MCF 10A (cell line): Measurements from ENCODE around the gene AGBL4. TPM values are rescaled to one million over a fixed set of nuclear protein-coding genes. Genes with fewer than 3 reads are reported as not detected.
A peak's percentile ranks its signal among the peaks of the same experiment; 100 is the strongest.

Experiments
- BruUV-seq: library from RNA; stranded (reverse); fragments of 400-500 nt; replicated peaks from 2 replicates; lab custom pipeline; 2021; lab: Mats Ljungman, UMichigan
- CTCF ChIA-PET: fragments of 300-600 bp; sonication (Branson Sonifier 250); formaldehyde crosslinking; extraction: SDS; loops from one replicate; lab custom pipeline; 2021; ENCODE audit warnings: antibody characterized with exemption, inconsistent platforms; lab: Yijun Ruan, JAX
- POLR2A ChIA-PET: fragments of 300-600, 350-650 bp; sonication (Branson Sonifier 250); formaldehyde crosslinking; extraction: SDS; loops from one replicate; lab custom pipeline; 2020; ENCODE audit warnings: antibody characterized with exemption, inconsistent platforms; lab: Yijun Ruan, JAX
- DNase-seq: peaks from one replicate; pipeline ENCODE4 v3.0.0-alpha.2; 2018; ENCODE audit not compliant: unreplicated experiment
- H3K27ac Mint-ChIP-seq: one replicate; pipeline ENCODE4 v1.8.0; 2022; ENCODE audit warnings: mild to moderate bottlenecking, low read depth, mixed read lengths; ENCODE audit not compliant: unreplicated experiment
- H3K27me3 Mint-ChIP-seq: one replicate; pipeline ENCODE4 v1.8.0; 2022; ENCODE audit warnings: mixed read lengths; ENCODE audit not compliant: insufficient read depth, unreplicated experiment
- H3K36me3 Mint-ChIP-seq: one replicate; pipeline ENCODE4 v1.8.0; 2022; ENCODE audit warnings: mild to moderate bottlenecking, moderate library complexity, mixed read lengths; ENCODE audit not compliant: insufficient read depth, unreplicated experiment
- H3K4me1 Mint-ChIP-seq: one replicate; pipeline ENCODE4 v1.8.0; 2022; ENCODE audit warnings: mixed read lengths; ENCODE audit not compliant: insufficient read depth, unreplicated experiment
- H3K4me3 Mint-ChIP-seq: one replicate; pipeline ENCODE4 v1.8.0; 2022; ENCODE audit warnings: mild to moderate bottlenecking, moderate library complexity, mixed read lengths; ENCODE audit not compliant: unreplicated experiment
- H3K9me3 Mint-ChIP-seq: one replicate; pipeline ENCODE4 v1.8.0; 2022; ENCODE audit warnings: mixed read lengths; ENCODE audit not compliant: unreplicated experiment
- CTCF ChIP-seq: fragments of 200-600 bp; IDR thresholded peaks from one replicate; pipeline ENCODE4 v1.8.0; 2022; ENCODE audit warnings: antibody characterized with exemption, mild to moderate bottlenecking; ENCODE audit not compliant: unreplicated experiment
- intact Hi-C: fragments of 100-400 bp; cut with micrococcal nuclease; formaldehyde crosslinking; loops from 2 replicates; pipeline ENCODE4 v1.14.1; 2022
- total RNA-seq: library from RNA; stranded (reverse); gene quantifications from 2 replicates; pipeline ENCODE4 v1.2.3, GENCODE V29; 2022

The AGBL4 gene
- total RNA-seq, 1 experiment from 2014 or later = not detected

- intact Hi-C loops = no loop called here
- POLR2A ChIA-PET = no interaction called here
- CTCF ChIA-PET = no interaction called here
Measured at GRCh38 chr1:48617252-48617651, 1406.5 kb downstream of the AGBL4 start.

GRCh38 chr1:48616710-48617109 lies 1407.0 kb downstream of the AGBL4 start:
- H3K4me1 Mint-ChIP-seq = peaks cover 13% of the 10 kb centered on the region
- H3K4me3 Mint-ChIP-seq = no peak overlapping the region
- H3K27ac Mint-ChIP-seq = no peak overlapping the region
- no peak for DNase-seq
- peaks cover 4% of the 10 kb centered on the region for H3K27me3 Mint-ChIP-seq
- no peak for TF ChIP-seq CTCF
- H3K36me3 Mint-ChIP-seq = no peaks in the 10 kb centered on the region
- no peaks in the 10 kb centered on the region for H3K9me3 Mint-ChIP-seq
- POLR2A ChIA-PET = no interaction called here
- intact Hi-C loops = no loop called here
- CTCF ChIA-PET = no interaction called here
- no TSS peak for BruUV-seq

More at GRCh38 chr1:48617252-48617651, 1406.5 kb downstream of the AGBL4 start:
- Mint-ChIP-seq H3K4me3 (no peak overlapping the region), H3K36me3 (no peaks in the 10 kb centered on the region), H3K27ac (no peak overlapping the region), H3K9me3 (no peaks in the 10 kb centered on the region), H3K4me1 (peaks cover 13% of the 10 kb centered on the region), H3K27me3 (peaks cover 9% of the 10 kb centered on the region)
- no TSS peak for BruUV-seq
- TF ChIP-seq CTCF = no peak
- peak; percentile 49 for DNase-seq

GRCh38 chr1:48611841-48612240 lies 1411.9 kb downstream of the AGBL4 start:
- Mint-ChIP-seq H3K4me1 (no peaks in the 10 kb centered on the region), H3K4me3 (no peak overlapping the region), H3K27ac (no peak overlapping the region), H3K9me3 (no peaks in the 10 kb centered on the region), H3K36me3 (no peaks in the 10 kb centered on the region), H3K27me3 (peaks cover 19% of the 10 kb centered on the region)
- POLR2A ChIA-PET = interaction anchor here (1.3 kb wide), 1 partner anchor 9 kb away, joined by 3 read pairs; no protein-coding TSS in a partner anchor
- TF ChIP-seq CTCF = no peak
- CTCF ChIA-PET = interaction anchor here (0.6 to 0.8 kb wide), 2 partner anchors 16 to 79 kb away, joined by 4 to 5 read pairs; no protein-coding TSS in a partner anchor
- DNase-seq = no peak
- no TSS peak for BruUV-seq
- intact Hi-C loops = no loop called here

GRCh38 chr1:48610628-48611542 lies 1412.9 kb downstream of the AGBL4 start:
- Mint-ChIP-seq H3K27ac (no peak overlapping the region), H3K36me3 (no peaks in the 10 kb centered on the region), H3K27me3 (peaks cover 20% of the 10 kb centered on the region), H3K4me1 (no peaks in the 10 kb centered on the region), H3K9me3 (no peaks in the 10 kb centered on the region), H3K4me3 (no peak overlapping the region)
- ChIA-PET POLR2A (interaction anchor here (1.3 kb wide), 1 partner anchor 10 kb away, joined by 3 read pairs; no protein-coding TSS in a partner anchor), CTCF (interaction anchor here (0.6 to 1.1 kb wide), 4 partner anchors 15 to 563 kb away, joined by 3 to 5 read pairs (median 4); no protein-coding TSS in a partner anchor)
- TF ChIP-seq CTCF = no peak
- DNase-seq = no peak
- no TSS peak for BruUV-seq
- intact Hi-C loops = no loop called here
